Tibial nerve (tissue), 4 donors: Measurements from ENCODE around the gene CD151. TPM values are rescaled to one million over a fixed set of nuclear protein-coding genes. Genes with fewer than 3 reads are reported as not detected.
A peak's percentile ranks its signal among the peaks of the same experiment; 100 is the strongest.

Experiments
- DNase-seq, 2 donors: peaks; one replicate each; pipeline ENCODE4 v3.0.0-alpha.2; 2019; ENCODE audit warnings: low spot score in 2 of 2
- H3K27ac ChIP-seq, 4 donors: fragments of 200-600 bp; sonication (generic) in 3 of 4; one replicate each; pipeline ENCODE4 v1.5.1; 2017 to 2019; ENCODE audit warnings: mild to moderate bottlenecking in 1 of 4
- H3K27me3 ChIP-seq, 2 donors: fragments of 200-600 bp; sonication (generic) in 1 of 2; one replicate each; pipeline versions ENCODE4 v1.5.1 to v1.6.0; 2017 to 2019
- H3K36me3 ChIP-seq, 3 donors: fragments of 200-600 bp; sonication (generic); one replicate each; pipeline ENCODE4 v1.5.1; 2018 to 2019
- H3K4me1 ChIP-seq, 4 donors: fragments of 200-600 bp; sonication (generic) in 3 of 4; one replicate each; pipeline ENCODE4 v1.5.1; 2017 to 2019
- H3K4me3 ChIP-seq, 4 donors: fragments of 200-600 bp; sonication (generic) in 3 of 4; one replicate each; pipeline ENCODE4 v1.5.1; 2017 to 2019; ENCODE audit warnings: mild to moderate bottlenecking in 1 of 4, moderate library complexity in 1 of 4
- H3K9me3 ChIP-seq, 4 donors: fragments of 200-600 bp; sonication (generic) in 3 of 4; one replicate each; pipeline ENCODE4 v1.5.1; 2017 to 2019
- CTCF ChIP-seq, 5 experiments: fragments of 200-600 bp in 3 of 5; fragments of 450-650 bp in 2 of 5; sonication (generic) in 3 of 5; IDR thresholded peaks; one replicate each; pipeline ENCODE4 v1.5.1; 2016 to 2019; ENCODE audit warnings: antibody characterized with exemption in 5 of 5, mild to moderate bottlenecking in 3 of 5, moderate library complexity in 2 of 5
- EP300 ChIP-seq, 2 donors: sonication (generic); formaldehyde crosslinking; IDR thresholded peaks; one replicate each; pipeline ENCODE4 v1.6.1; 2017; ENCODE audit warnings: antibody characterized with exemption in 2 of 2, mild to moderate bottlenecking in 1 of 2
- POLR2A ChIP-seq, 2 donors: fragments of 450-650 bp; IDR thresholded peaks; one replicate each; pipeline ENCODE4 v1.6.1; 2017; ENCODE audit warnings: antibody characterized with exemption in 2 of 2, mild to moderate bottlenecking in 2 of 2, moderate library complexity in 2 of 2
- WGBS, 2 donors: methylation state at CpG; one replicate each; pipeline ENCODE4 v1.1.5; 2018; 5-methylcytosine and 5-hydroxymethylcytosine counted together
- total RNA-seq, 4 donors: library from RNA; depleted of rRNA; stranded (reverse); fragments of >200 nt; gene quantifications; one replicate each; pipeline ENCODE4 v1.1.0, GENCODE V29; 2016

The CD151 gene
- total RNA-seq, 4 donors from 2014 or later, result 264 to 309 (median 281) TPM

- Histone ChIP-seq H3K36me3 (peaks cover 0 to 34% (median 0%) of the 10 kb centered on the region in 3 donors), H3K27ac (peak overlapping the region in 2 of 4 donors; percentile 53 to 60), H3K27me3 (no peaks in the 10 kb centered on the region), H3K4me3 (peak overlapping the region in 2 of 4 donors; percentile 16 to 20), H3K9me3 (no peaks in the 10 kb centered on the region), H3K4me1 (peaks cover 0 to 87% (median 16%) of the 10 kb centered on the region in 4 donors)
- TF ChIP-seq EP300 (IDR thresholded peaks at IDR 0.05) (peak in 1 of 2 donors; percentile 24), POLR2A (IDR thresholded peaks at IDR 0.05) (no peak)
- DNase-seq, result peak; percentile 61 to 62
- whole genome bisulfite sequencing, 2 donors, result 20 to 41% methylated on average over 22 to 23 of the region's 31 CpGs
These were observed 26.8 kb downstream of the CD151 start for GRCh38 chr11:859394-860131.

GRCh38 chr11:860234-861104 is 27.7 kb downstream of the CD151 start:
- TF ChIP-seq POLR2A (IDR thresholded peaks at IDR 0.05), result no peak
- no peak for TF ChIP-seq EP300 (IDR thresholded peaks at IDR 0.05)
- no peak for TF ChIP-seq CTCF (IDR thresholded peaks at IDR 0.05)
- DNase-seq, result no peak
- H3K4me3 ChIP-seq, result no peak overlapping the region
- H3K36me3 ChIP-seq, result peaks cover 0 to 42% (median 0%) of the 10 kb centered on the region in 3 donors
- peak overlapping the region in 2 of 4 donors; percentile 53 to 60 for H3K27ac ChIP-seq
- 86 to 89% methylated on average over 16 to 18 of the region's 21 CpGs for WGBS, 2 donors
- no peaks in the 10 kb centered on the region for H3K9me3 ChIP-seq
- H3K4me1 ChIP-seq, result peaks cover 0 to 78% (median 14%) of the 10 kb centered on the region in 4 donors
- H3K27me3 ChIP-seq, result no peaks in the 10 kb centered on the region

GRCh38 chr11:861105-861479 is 28.3 kb downstream of the CD151 start:
- H3K9me3 ChIP-seq, result no peaks in the 10 kb centered on the region
- no peak for TF ChIP-seq EP300 (IDR thresholded peaks at IDR 0.05)
- no peak overlapping the region for H3K4me3 ChIP-seq
- H3K27ac ChIP-seq, result no peak overlapping the region
- DNase-seq, result no peak
- 86 to 90% methylated on average over 14 of the region's 14 CpGs for WGBS, 2 donors
- H3K27me3 ChIP-seq, result no peaks in the 10 kb centered on the region
- peaks cover 0 to 42% (median 0%) of the 10 kb centered on the region in 3 donors for H3K36me3 ChIP-seq
- peaks cover 0 to 72% (median 14%) of the 10 kb centered on the region in 4 donors for H3K4me1 ChIP-seq

- peak overlapping the region in 2 of 4 donors; percentile 10 to 47 for H3K27ac ChIP-seq
- DNase-seq, result no peak
- peaks cover 0 to 52% (median 0%) of the 10 kb centered on the region in 3 donors for H3K36me3 ChIP-seq
- no peak for TF ChIP-seq CTCF (IDR thresholded peaks at IDR 0.05)
- no peak for TF ChIP-seq POLR2A (IDR thresholded peaks at IDR 0.05)
- H3K9me3 ChIP-seq, result no peaks in the 10 kb centered on the region
- no peak overlapping the region for H3K4me3 ChIP-seq
- H3K4me1 ChIP-seq, result peaks cover 0 to 62% (median 14%) of the 10 kb centered on the region in 4 donors
- 37 to 57% methylated on average over 8 to 20 of the region's 20 CpGs for WGBS, 2 donors
- no peaks in the 10 kb centered on the region for H3K27me3 ChIP-seq
These were observed 29.4 kb downstream of the CD151 start for GRCh38 chr11:862081-862661.

- no peak for DNase-seq
- H3K4me3 ChIP-seq, result no peak overlapping the region
- H3K9me3 ChIP-seq, result no peaks in the 10 kb centered on the region
- peaks cover 0 to 56% (median 0%) of the 10 kb centered on the region in 3 donors for H3K36me3 ChIP-seq
- H3K4me1 ChIP-seq, result peaks cover 0 to 59% (median 14%) of the 10 kb centered on the region in 4 donors
- H3K27ac ChIP-seq, result peak overlapping the region in 1 of 4 donors; percentile 47
- H3K27me3 ChIP-seq, result no peaks in the 10 kb centered on the region
- TF ChIP-seq EP300 (IDR thresholded peaks at IDR 0.05), result no peak
- no peak for TF ChIP-seq POLR2A (IDR thresholded peaks at IDR 0.05)
- no peak for TF ChIP-seq CTCF (IDR thresholded peaks at IDR 0.05)
- 64% methylated on average over 6 of the region's 12 CpGs; no CpG with 5 or more reads in 1 of the 2 donors for WGBS, 2 donors
These were observed 29.9 kb downstream of the CD151 start for GRCh38 chr11:862696-863022.
